GM12874 (cell line): ENCODE data around the gene LHX5.

Source experiments
- TF ChIP-seq, protein P1 (sequence below): IDR thresholded peaks from 2 replicates; pipeline ENCODE4 v1.5.1; 2011; ENCODE audit warnings: low read depth, mild to moderate bottlenecking, control low read depth, low read length, moderate library complexity; ENCODE audit not compliant: insufficient read depth

Gene LHX5

GRCh38 chr12:113424456-113424855 lies 47.2 kb downstream of the LHX5 start:
- TF ChIP-seq, protein P1, sequence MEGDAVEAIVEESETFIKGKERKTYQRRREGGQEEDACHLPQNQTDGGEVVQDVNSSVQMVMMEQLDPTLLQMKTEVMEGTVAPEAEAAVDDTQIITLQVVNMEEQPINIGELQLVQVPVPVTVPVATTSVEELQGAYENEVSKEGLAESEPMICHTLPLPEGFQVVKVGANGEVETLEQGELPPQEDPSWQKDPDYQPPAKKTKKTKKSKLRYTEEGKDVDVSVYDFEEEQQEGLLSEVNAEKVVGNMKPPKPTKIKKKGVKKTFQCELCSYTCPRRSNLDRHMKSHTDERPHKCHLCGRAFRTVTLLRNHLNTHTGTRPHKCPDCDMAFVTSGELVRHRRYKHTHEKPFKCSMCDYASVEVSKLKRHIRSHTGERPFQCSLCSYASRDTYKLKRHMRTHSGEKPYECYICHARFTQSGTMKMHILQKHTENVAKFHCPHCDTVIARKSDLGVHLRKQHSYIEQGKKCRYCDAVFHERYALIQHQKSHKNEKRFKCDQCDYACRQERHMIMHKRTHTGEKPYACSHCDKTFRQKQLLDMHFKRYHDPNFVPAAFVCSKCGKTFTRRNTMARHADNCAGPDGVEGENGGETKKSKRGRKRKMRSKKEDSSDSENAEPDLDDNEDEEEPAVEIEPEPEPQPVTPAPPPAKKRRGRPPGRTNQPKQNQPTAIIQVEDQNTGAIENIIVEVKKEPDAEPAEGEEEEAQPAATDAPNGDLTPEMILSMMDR: no peak

DNA sequence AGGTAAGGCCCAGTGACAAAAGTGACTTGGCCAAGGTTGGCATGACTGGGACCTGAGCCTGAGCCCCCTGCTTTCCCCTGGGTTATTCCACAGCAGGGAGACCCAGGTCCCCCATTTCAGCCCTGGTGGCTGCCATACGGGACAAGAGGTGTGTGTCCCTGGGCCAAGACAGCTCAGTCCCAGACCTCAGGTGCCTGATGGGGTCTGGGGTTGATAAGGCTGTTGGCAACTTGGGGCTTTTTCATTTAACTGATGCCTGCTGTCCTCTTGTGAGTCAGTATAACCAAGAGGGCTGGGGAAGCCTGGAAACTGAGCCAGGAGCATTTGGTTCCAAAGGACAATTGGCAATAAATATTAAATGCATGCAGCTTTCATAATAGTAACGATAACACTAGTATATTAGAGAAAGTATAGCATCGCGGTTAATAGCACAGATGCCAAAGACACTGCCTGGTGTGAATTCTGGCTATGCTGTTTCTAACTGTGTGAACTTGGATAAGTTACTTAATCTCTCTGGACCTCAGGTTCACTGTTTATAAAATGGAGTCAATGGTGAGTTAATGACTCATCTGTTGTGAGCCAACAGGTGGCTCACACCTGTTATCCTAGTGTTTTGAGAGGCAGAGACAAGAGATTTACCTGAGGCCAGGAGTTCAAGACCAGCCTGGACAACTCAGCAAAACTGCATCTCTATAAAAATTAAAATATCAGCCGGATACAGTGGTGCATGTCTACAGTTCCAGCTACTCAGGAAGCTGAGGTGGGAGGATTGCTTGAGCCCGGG lies 48.6 kb downstream of the LHX5 start:
- TF ChIP-seq, protein P1: no peak

- TF ChIP-seq, protein P1: no peak
Observed at GRCh38 chr12:113422030-113422885, 49.4 kb downstream of the LHX5 start, which contains the start of gene SDSL. SDSL (plus strand) TSS chr12:113422380; CDS start chr12:113427983, 5,603 bp downstream.

DNA sequence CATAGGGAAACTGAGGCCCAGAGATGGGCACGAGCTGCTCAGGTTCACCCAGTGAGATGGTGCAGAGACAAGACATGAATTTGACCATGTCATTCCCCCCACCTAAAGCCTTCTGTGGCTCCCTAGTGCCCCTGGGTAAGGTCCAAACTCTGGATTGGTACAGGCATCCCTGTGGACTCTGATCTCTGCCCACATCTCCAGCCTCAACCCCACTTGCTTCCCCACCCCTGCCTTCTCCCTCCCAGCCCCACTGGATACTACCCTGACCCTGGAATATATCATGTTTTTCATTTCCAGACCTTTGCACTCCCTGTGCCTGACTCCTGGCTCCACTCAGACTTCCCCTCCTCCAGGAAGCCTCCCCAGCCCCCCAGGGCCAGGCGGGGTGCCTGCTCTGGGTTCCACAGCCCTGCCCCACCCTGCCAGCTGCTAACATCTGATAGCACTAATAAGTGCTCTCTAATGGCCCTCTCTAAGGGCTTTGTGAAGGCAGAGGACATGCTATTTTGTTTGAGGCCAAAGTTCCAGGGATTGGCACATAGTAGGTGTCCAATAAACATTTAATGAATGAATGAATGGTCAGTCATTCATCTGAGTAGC lies 50.6 kb downstream of the LHX5 start:
- TF ChIP-seq, protein P1: no peak

DNA sequence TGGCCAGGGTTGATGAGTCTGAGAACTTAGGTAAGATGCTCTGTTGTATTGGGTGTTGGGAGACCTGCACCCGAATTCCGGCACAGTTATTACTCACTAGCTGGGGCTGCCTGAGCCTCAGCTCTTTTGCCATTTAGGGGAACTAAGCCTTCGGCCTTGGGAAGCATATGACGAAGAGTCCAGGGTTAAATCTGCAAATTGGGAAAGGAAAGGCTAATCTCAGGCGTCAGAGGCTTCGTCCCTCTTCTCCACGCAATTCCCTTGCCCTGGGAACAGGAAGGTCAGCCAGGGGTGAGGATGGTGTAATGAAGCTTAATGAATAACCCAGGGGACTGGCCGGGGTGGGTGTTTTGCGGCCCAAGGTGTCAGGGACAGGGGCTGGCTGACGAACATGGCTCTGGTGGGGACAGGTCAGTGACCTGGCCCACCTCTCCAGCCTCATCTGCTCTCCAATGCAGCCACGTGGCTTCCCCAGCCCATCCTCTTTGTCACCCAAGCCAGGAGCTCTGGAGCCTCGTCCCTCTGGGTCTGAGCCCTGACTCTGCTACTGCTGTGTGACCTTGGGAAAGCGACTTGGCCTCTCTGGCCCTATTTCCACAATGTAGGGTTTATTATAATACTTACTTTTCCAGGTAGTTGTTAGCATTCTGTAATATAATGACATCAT lies 53.3 kb downstream of the LHX5 start:
- TF ChIP-seq, protein P1: no peak

- TF ChIP-seq, protein P1: no peak
Observed at GRCh38 chr12:113416091-113416754, 55.4 kb downstream of the LHX5 start.
